ENCODE data around the gene GRIN2A.

- no peak for TF ChIP-seq CTCF (optimal IDR thresholded peaks at IDR 0.05 in 1 of 3, IDR thresholded peaks at IDR 0.05 in 1 of 3, conservative IDR thresholded peaks at IDR 0.05 in 1 of 3; ENCODE audit: extremely low read depth in 1 of 3, insufficient read depth in 2 of 3, low read length in 3 of 3)
- no peak for TF ChIP-seq EZH2 (IDR thresholded peaks at IDR 0.05; ENCODE audit: low read length)
Measured at GRCh38 chr16:10040136-10041080, 141.8 kb downstream of the GRIN2A start.

All from keratinocyte (primary cell).